ENCODE measurements around the gene LTBP4. TPM values are rescaled to one million over a fixed set of nuclear protein-coding genes. Genes with fewer than 3 reads are reported as not detected.

Gene LTBP4
- total and polyA plus RNA-seq, 10 donors: 26.5 to 197 (median 148) TPM

DNA sequence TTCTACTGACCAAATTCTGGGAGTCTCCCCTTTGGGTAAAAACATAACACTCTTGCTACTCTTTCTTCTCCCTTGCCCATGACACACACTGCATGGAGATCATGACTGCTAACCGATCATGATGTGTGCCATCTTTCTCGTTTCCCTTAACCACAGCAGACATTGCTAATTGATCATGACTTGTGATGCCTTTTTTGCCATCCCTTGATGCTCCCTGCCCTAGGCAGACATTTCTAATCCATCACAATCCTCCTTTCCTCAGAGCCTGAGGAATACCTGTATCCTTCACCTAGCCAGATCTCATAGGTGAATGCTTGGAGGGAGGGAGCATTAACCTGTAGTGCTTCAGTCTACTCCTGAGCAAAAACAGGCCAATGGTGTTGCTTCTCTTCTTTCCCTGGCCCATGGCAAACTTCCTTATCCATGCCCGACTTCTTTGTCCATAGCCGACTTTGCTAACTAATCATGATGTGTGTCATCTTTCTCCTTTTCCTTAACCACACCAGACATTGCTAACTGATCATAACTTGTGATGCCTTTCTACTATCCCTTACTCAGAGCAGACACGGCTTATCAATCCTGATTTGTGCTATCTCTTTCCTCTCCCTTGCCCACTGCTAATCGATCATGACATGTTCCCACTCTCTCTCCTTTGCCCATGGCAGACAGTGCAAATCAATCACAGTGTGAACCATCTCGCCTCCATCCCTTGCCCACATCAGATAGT, 71.6 kb downstream of the LTBP4 start:
- TF ChIP-seq POLR2A (IDR thresholded peaks at IDR 0.05) (no peak), POLR2AphosphoS5 (IDR thresholded peaks at IDR 0.05) (no peak), CTCF (IDR thresholded peaks at IDR 0.05 in 8 of 11, conservative IDR thresholded peaks at IDR 0.05 in 3 of 11) (no peak)
- H3K4me1 ChIP-seq: no peaks in the 10 kb centered on the region
- peaks cover 0 to 14% (median 9%) of the 10 kb centered on the region in 8 donors for H3K9me3 ChIP-seq
- H3K36me3 ChIP-seq: peaks cover 0 to 98% (median 52%) of the 10 kb centered on the region in 6 donors
- DNase-seq: no peak
- no peak overlapping the region for H3K27ac ChIP-seq
- H3K27me3 ChIP-seq (replicated peaks in 1 of 7): no peaks in the 10 kb centered on the region
- WGBS, 5 donors: 92 to 94% (median 93%) methylated on average over 7 of the region's 7 CpGs
- intact Hi-C loops (cut with DNase I; ENCODE audit: low total_unique reads): no loop called here
- H3K4me3 ChIP-seq: no peak overlapping the region

GRCh38 chr19:40673397-40673796, 72.2 kb downstream of the LTBP4 start:
- DNase-seq: peak; percentile 57
- H3K27me3 ChIP-seq (replicated peaks in 1 of 7): no peaks in the 10 kb centered on the region
- TF ChIP-seq POLR2A (IDR thresholded peaks at IDR 0.05): no peak
- TF ChIP-seq CTCF (IDR thresholded peaks at IDR 0.05 in 8 of 11, conservative IDR thresholded peaks at IDR 0.05 in 3 of 11): no peak
- peak in 1 of 3 donors; percentile 34 for TF ChIP-seq POLR2AphosphoS5 (IDR thresholded peaks at IDR 0.05)
- intact Hi-C loops (cut with DNase I; ENCODE audit: low total_unique reads): no loop called here
- H3K4me3 ChIP-seq: no peak overlapping the region
- 88 to 97% (median 93%) methylated on average over 3 to 11 of the region's 11 CpGs for WGBS, 5 donors
- H3K4me1 ChIP-seq: no peaks in the 10 kb centered on the region
- no peak overlapping the region for H3K27ac ChIP-seq
- H3K9me3 ChIP-seq: peaks cover 0 to 14% (median 9%) of the 10 kb centered on the region in 8 donors
- H3K36me3 ChIP-seq: peaks cover 0 to 98% (median 55%) of the 10 kb centered on the region in 6 donors

DNA sequence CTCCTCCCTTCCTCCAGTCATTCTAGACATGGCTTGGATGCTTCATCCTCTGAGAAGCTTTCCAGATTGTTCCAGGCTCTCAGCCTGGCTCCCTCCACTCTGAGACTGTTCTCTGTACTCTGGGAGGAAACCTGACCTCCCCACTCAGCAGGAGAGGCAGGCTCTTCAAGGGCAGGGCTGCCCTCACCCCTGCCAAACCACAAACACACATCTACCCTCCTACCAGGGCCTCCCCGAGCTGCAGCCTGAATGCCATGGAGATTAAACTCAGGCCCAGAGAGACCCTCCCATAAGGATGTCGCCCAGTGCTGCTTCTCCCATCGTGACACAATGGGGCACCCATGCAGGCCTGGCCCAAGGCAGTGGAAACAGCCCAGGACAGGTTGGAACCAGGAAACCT, 73.1 kb downstream of the LTBP4 start:
- WGBS, 5 donors: 69 to 74% (median 71%) methylated on average over 2 to 3 of the region's 3 CpGs; no CpG with 5 or more reads in 1 of the 5 donors
- TF ChIP-seq POLR2A (IDR thresholded peaks at IDR 0.05) (no peak), POLR2AphosphoS5 (IDR thresholded peaks at IDR 0.05) (no peak), CTCF (IDR thresholded peaks at IDR 0.05 in 8 of 11, conservative IDR thresholded peaks at IDR 0.05 in 3 of 11) (no peak)

GRCh38 chr19:40677156-40677555, 76.0 kb downstream of the LTBP4 start:
- no peaks in the 10 kb centered on the region for H3K4me1 ChIP-seq
- no peak overlapping the region for H3K27ac ChIP-seq
- peaks cover 0 to 98% (median 45%) of the 10 kb centered on the region in 6 donors for H3K36me3 ChIP-seq
- H3K27me3 ChIP-seq (replicated peaks in 1 of 7): no peaks in the 10 kb centered on the region
- H3K9me3 ChIP-seq: no peaks in the 10 kb centered on the region
- no peak overlapping the region for H3K4me3 ChIP-seq
- WGBS, 5 donors: 94 to 97% (median 96%) methylated on average over 23 of the region's 23 CpGs
- DNase-seq: no peak
- intact Hi-C loops (cut with DNase I; ENCODE audit: low total_unique reads): no loop called here
- TF ChIP-seq POLR2A (IDR thresholded peaks at IDR 0.05) (no peak), CTCF (IDR thresholded peaks at IDR 0.05 in 8 of 11, conservative IDR thresholded peaks at IDR 0.05 in 3 of 11) (no peak), POLR2AphosphoS5 (IDR thresholded peaks at IDR 0.05) (no peak)

More for the DNA sequence above, 73.1 kb downstream of the LTBP4 start:
- Histone ChIP-seq H3K36me3 (peaks cover 0 to 98% (median 52%) of the 10 kb centered on the region in 6 donors), H3K4me1 (no peaks in the 10 kb centered on the region), H3K27me3 (replicated peaks in 1 of 7) (no peaks in the 10 kb centered on the region), H3K4me3 (no peak overlapping the region), H3K27ac (no peak overlapping the region), H3K9me3 (peaks cover 0 to 7% (median 4%) of the 10 kb centered on the region in 8 donors)
- peak; percentile 32 for DNase-seq
- intact Hi-C loops (cut with DNase I; ENCODE audit: low total_unique reads): no loop called here

Measured in spleen (tissue), 11 donors.